Mesenchymal stem cell (in vitro differentiated cells and primary cell): Measurements from ENCODE around the gene MACROD2.

ENCODE experiments used
- DNase-seq: peaks from one replicate; pipeline ENCODE4 v3.0.0-alpha.2; 2013
- H2AFZ ChIP-seq: one replicate; pipeline ENCODE4 v1.6.1; 2013; ENCODE audit warnings: low read depth, mild to moderate bottlenecking, control low read depth, inconsistent platforms, low read length, moderate library complexity
- H2AK5ac ChIP-seq: 2 replicates; pipeline ENCODE4 v1.6.1; 2013; ENCODE audit warnings: low read length, moderate library complexity, mild to moderate bottlenecking, inconsistent platforms; ENCODE audit not compliant: severe bottlenecking
- H2BK120ac ChIP-seq: one replicate; pipeline ENCODE4 v1.6.1; 2013; ENCODE audit warnings: low read depth, mild to moderate bottlenecking, inconsistent platforms, low read length, moderate library complexity
- H2BK12ac ChIP-seq, 2 experiments: one replicate each; pipeline ENCODE4 v1.6.1; 2013; ENCODE audit warnings: inconsistent platforms in 2 of 2, low read length in 2 of 2, mild to moderate bottlenecking in 2 of 2, moderate library complexity in 2 of 2, control low read depth in 1 of 2
- H2BK15ac ChIP-seq: one replicate; pipeline ENCODE4 v1.6.1; 2013; ENCODE audit warnings: mild to moderate bottlenecking, low read depth, inconsistent platforms; ENCODE audit not compliant: poor library complexity, severe bottlenecking
- H2BK5ac ChIP-seq: 2 replicates; pipeline ENCODE4 v1.6.1; 2013; ENCODE audit warnings: low read depth, mild to moderate bottlenecking, low read length, control low read depth, inconsistent platforms; ENCODE audit not compliant: poor library complexity, severe bottlenecking
- H3K14ac ChIP-seq, 2 experiments: one replicate each; pipeline ENCODE4 v1.6.1; 2013; ENCODE audit warnings: inconsistent platforms in 2 of 2, low read length in 2 of 2, control low read depth in 1 of 2, mild to moderate bottlenecking in 1 of 2, moderate library complexity in 1 of 2
- H3K18ac ChIP-seq, 2 experiments: one replicate each; pipeline ENCODE4 v1.6.1; 2013; ENCODE audit warnings: inconsistent platforms in 2 of 2, low read length in 2 of 2, control low read depth in 1 of 2, low read depth in 1 of 2, mild to moderate bottlenecking in 1 of 2
- H3K23ac ChIP-seq, 2 experiments: one replicate each; pipeline ENCODE4 v1.6.1; 2013; ENCODE audit warnings: inconsistent platforms in 2 of 2, low read length in 2 of 2, mild to moderate bottlenecking in 2 of 2, moderate library complexity in 2 of 2, control low read depth in 1 of 2
- H3K27ac ChIP-seq: 2 replicates; pipeline ENCODE4 v1.5.1; 2013; ENCODE audit warnings: mild to moderate bottlenecking, moderate library complexity, low read length, control low read depth, inconsistent platforms; ENCODE audit not compliant: poor library complexity, severe bottlenecking
- H3K27me3 ChIP-seq, 2 experiments: 2 replicates each; pipeline versions ENCODE4 v1.6.1 to v1.7.0; 2013; ENCODE audit warnings: low read length in 2 of 2, mild to moderate bottlenecking in 2 of 2, moderate library complexity in 2 of 2, control low read depth in 1 of 2, inconsistent platforms in 1 of 2; ENCODE audit not compliant: control insufficient read depth in 1 of 2, insufficient read depth in 1 of 2
- H3K36me3 ChIP-seq, 2 experiments: 2 replicates each; pipeline versions ENCODE4 v1.6.1 to v1.7.0; 2013; ENCODE audit warnings: low read length in 2 of 2, control low read depth in 1 of 2, inconsistent platforms in 1 of 2, low read depth in 1 of 2, mild to moderate bottlenecking in 1 of 2; ENCODE audit not compliant: insufficient read depth in 2 of 2, control insufficient read depth in 1 of 2
- H3K4ac ChIP-seq, 2 experiments: one replicate each; pipeline ENCODE4 v1.6.1; 2013; ENCODE audit warnings: inconsistent platforms in 2 of 2, low read length in 2 of 2, mild to moderate bottlenecking in 2 of 2, moderate library complexity in 2 of 2, control low read depth in 1 of 2, low read depth in 1 of 2
- H3K4me1 ChIP-seq: 2 replicates; pipeline ENCODE4 v1.6.1; 2013; ENCODE audit warnings: low read depth, low read length, control low read depth; ENCODE audit not compliant: control insufficient read depth, insufficient read depth
- H3K4me2 ChIP-seq: 2 replicates; pipeline ENCODE4 v1.6.1; 2013; ENCODE audit warnings: low read length, mild to moderate bottlenecking, inconsistent platforms; ENCODE audit not compliant: poor library complexity, severe bottlenecking
- H3K4me3 ChIP-seq, 2 experiments: 2 replicates each; pipeline versions ENCODE4 v1.5.1 to v1.7.0; 2013; ENCODE audit warnings: low read length in 2 of 2, mild to moderate bottlenecking in 2 of 2, control low read depth in 1 of 2, low read depth in 1 of 2; ENCODE audit not compliant: insufficient read depth in 1 of 2
- H3K79me1 ChIP-seq: replicated peaks from 2 replicates; pipeline ENCODE4 v1.6.1; 2013; ENCODE audit warnings: mild to moderate bottlenecking, control low read depth, low read length, inconsistent platforms; ENCODE audit not compliant: poor library complexity, severe bottlenecking
- H3K9ac ChIP-seq: 2 replicates; pipeline ENCODE4 v1.7.0; 2013; ENCODE audit warnings: mild to moderate bottlenecking, low read length, moderate library complexity
- H3K9me3 ChIP-seq: 2 replicates; pipeline ENCODE4 v1.7.0; 2013; ENCODE audit warnings: mild to moderate bottlenecking, low read length; ENCODE audit not compliant: control insufficient read depth
- H4K8ac ChIP-seq: one replicate; pipeline ENCODE4 v1.6.1; 2013; ENCODE audit warnings: inconsistent platforms, mild to moderate bottlenecking, low read length, moderate library complexity
- H4K91ac ChIP-seq: one replicate; pipeline ENCODE4 v1.6.1; 2013; ENCODE audit warnings: mild to moderate bottlenecking, low read length, inconsistent platforms
- WGBS: methylation state at CpG from one replicate; pipeline ENCODE4 v1.1.7; 2013; ENCODE audit warnings: mixed read lengths; 5-methylcytosine and 5-hydroxymethylcytosine counted together

Gene MACROD2

GRCh38 chr20:15359056-15359455 is 1363.7 kb downstream of the MACROD2 start:
- H2BK120ac ChIP-seq, result no peak overlapping the region
- no peak overlapping the region for H3K14ac ChIP-seq

GRCh38 chr20:15362849-15363248 is 1367.5 kb downstream of the MACROD2 start:
- Histone ChIP-seq H3K23ac (no peak overlapping the region), H3K36me3 (no peaks in the 10 kb centered on the region), H3K9ac (no peak overlapping the region), H2BK5ac (no peak overlapping the region), H4K8ac (no peak overlapping the region), H3K27me3 (no peaks in the 10 kb centered on the region), H3K4me3 (no peak overlapping the region), H3K4ac (no peak overlapping the region), H3K18ac (no peak overlapping the region), H3K14ac (no peak overlapping the region), H3K79me1 (no peaks in the 10 kb centered on the region), H2BK12ac (no peak overlapping the region), H3K4me2 (no peak overlapping the region), H2AFZ (no peak overlapping the region), H3K27ac (no peak overlapping the region), H2BK15ac (no peak overlapping the region), H3K9me3 (no peaks in the 10 kb centered on the region), H3K4me1 (no peaks in the 10 kb centered on the region), H2BK120ac (no peak overlapping the region), H2AK5ac (no peak overlapping the region), H4K91ac (no peak overlapping the region)
- WGBS, result 83% methylated on average over 1 of the region's 1 CpG
- no peak for DNase-seq

More at GRCh38 chr20:15359056-15359455, 1363.7 kb downstream of the MACROD2 start:
- H3K27ac ChIP-seq, result no peak overlapping the region
- no peaks in the 10 kb centered on the region for H3K36me3 ChIP-seq
- no peak overlapping the region for H2AFZ ChIP-seq
- no peak overlapping the region for H2BK12ac ChIP-seq
- H3K18ac ChIP-seq, result no peak overlapping the region
- no peaks in the 10 kb centered on the region for H3K9me3 ChIP-seq
- H3K4me2 ChIP-seq, result no peak overlapping the region
- DNase-seq, result no peak
- H4K8ac ChIP-seq, result no peak overlapping the region
- H3K4me1 ChIP-seq, result no peaks in the 10 kb centered on the region
- H2BK5ac ChIP-seq, result no peak overlapping the region
- no peak overlapping the region for H2BK15ac ChIP-seq
- H3K9ac ChIP-seq, result no peak overlapping the region
- no peak overlapping the region for H3K4ac ChIP-seq
- no peak overlapping the region for H3K23ac ChIP-seq
- H3K27me3 ChIP-seq, result no peaks in the 10 kb centered on the region
- no peaks in the 10 kb centered on the region for H3K79me1 ChIP-seq
- H3K4me3 ChIP-seq, result no peak overlapping the region
- no peak overlapping the region for H2AK5ac ChIP-seq
- WGBS, result 40% methylated on average over 1 of the region's 2 CpGs
- H4K91ac ChIP-seq, result no peak overlapping the region

- H3K4me3 ChIP-seq, result no peak overlapping the region
- no peaks in the 10 kb centered on the region for H3K9me3 ChIP-seq
- H3K23ac ChIP-seq, result no peak overlapping the region
- H3K36me3 ChIP-seq, result no peaks in the 10 kb centered on the region
- H4K8ac ChIP-seq, result no peak overlapping the region
- no peak overlapping the region for H2AFZ ChIP-seq
- no peak overlapping the region for H3K4me2 ChIP-seq
- no peak overlapping the region for H3K4ac ChIP-seq
- H3K4me1 ChIP-seq, result no peaks in the 10 kb centered on the region
- H2AK5ac ChIP-seq, result no peak overlapping the region
- no peak overlapping the region for H3K18ac ChIP-seq
- no peak overlapping the region for H2BK120ac ChIP-seq
- no peaks in the 10 kb centered on the region for H3K79me1 ChIP-seq
- H2BK15ac ChIP-seq, result no peak overlapping the region
- no peak overlapping the region for H4K91ac ChIP-seq
- no peak overlapping the region for H3K27ac ChIP-seq
- DNase-seq, result no peak
- 75% methylated on average over 2 of the region's 2 CpGs for WGBS
- H3K9ac ChIP-seq, result no peak overlapping the region
- no peak overlapping the region for H3K14ac ChIP-seq
- no peak overlapping the region for H2BK5ac ChIP-seq
- no peak overlapping the region for H2BK12ac ChIP-seq
- no peaks in the 10 kb centered on the region for H3K27me3 ChIP-seq
Measured at GRCh38 chr20:15364781-15365180, 1369.5 kb downstream of the MACROD2 start.

- Histone ChIP-seq H3K23ac (no peak overlapping the region), H2BK12ac (no peak overlapping the region), H3K4me2 (no peak overlapping the region), H2BK5ac (no peak overlapping the region), H3K79me1 (no peaks in the 10 kb centered on the region), H3K9me3 (no peaks in the 10 kb centered on the region), H2AK5ac (no peak overlapping the region), H4K91ac (no peak overlapping the region), H3K4ac (no peak overlapping the region), H3K14ac (no peak overlapping the region), H2AFZ (no peak overlapping the region), H3K27me3 (no peaks in the 10 kb centered on the region), H3K27ac (no peak overlapping the region), H3K4me1 (no peaks in the 10 kb centered on the region), H3K36me3 (no peaks in the 10 kb centered on the region), H3K9ac (no peak overlapping the region), H3K4me3 (no peak overlapping the region), H4K8ac (no peak overlapping the region), H2BK15ac (no peak overlapping the region), H3K18ac (no peak overlapping the region), H2BK120ac (no peak overlapping the region)
- no CpG with 5 or more reads among the region's 1 CpG for WGBS
- no peak for DNase-seq
Measured at GRCh38 chr20:15370370-15370769, 1375.1 kb downstream of the MACROD2 start.
